GM03348 (cell line): ENCODE measurements around the gene TMEM54.

Source experiments
- DNase-seq: peaks from one replicate; pipeline ENCODE4 v3.0.0; 2012; ENCODE audit warnings: low spot score

The TMEM54 gene

DNA sequence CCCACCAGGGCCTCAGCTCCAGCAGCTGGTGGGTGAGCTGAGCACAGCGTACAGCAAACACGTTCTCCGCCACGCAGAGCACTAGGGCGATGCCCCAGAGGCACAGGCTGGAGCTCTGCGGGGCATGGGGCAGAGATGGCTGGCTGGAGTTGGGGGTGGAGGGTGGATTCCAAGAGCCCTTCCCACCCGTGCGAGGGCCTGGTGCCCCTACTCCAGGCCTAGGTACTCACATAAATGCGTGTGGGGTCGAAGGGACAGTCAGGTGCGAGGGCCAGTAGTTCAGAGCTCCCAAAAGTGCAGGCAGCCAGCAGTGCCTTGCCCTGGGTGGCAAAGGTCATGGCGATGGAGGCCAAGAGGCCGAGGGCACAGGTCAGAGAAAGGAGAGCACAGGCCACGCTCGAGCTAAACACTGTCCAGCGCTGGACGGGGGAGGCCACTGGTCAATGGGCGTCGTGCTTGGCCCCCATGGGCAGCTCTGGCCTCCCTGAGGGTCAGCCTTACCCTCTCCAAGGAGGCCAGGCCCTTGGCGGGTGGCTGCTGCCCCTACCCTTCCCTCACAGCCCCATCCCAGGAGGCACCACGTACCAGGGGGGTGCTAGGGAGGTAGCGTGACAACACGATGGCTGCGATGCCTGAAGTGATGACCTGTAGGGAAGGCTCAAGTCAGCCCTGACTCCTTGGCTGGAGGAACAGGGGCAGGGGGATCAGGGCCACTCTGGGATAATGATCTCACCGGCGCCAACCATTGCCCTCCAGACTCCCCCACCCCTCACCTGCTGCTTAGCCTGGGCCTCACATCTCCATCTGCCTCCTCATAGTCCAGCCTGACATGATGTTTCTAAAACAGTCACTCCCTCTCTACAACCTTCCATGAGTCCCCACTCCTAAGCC lies 5.6 kb downstream of the TMEM54 start:
- DNase-seq, result no peak

DNA sequence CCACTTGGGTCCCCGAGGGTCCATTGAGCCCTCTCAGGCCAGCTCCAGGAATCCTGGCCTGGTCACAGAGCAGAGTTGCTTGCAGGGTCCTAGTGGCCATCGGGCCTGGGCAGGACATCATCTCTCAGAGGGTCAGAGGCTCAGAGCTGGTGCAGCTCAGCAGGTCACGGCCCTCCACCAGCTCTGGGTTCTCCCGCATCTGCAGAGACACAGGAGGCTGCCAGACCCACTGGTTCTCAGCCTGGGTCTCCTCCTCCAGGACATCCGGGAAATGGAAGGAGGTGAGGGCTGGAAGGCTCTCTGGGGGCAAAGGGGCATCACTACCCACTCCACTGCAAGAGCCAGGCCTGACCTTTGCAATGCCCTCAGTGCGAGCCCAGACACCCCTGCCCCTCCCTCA lies 6.5 kb downstream of the TMEM54 start:
- DNase-seq, result no peak

DNA sequence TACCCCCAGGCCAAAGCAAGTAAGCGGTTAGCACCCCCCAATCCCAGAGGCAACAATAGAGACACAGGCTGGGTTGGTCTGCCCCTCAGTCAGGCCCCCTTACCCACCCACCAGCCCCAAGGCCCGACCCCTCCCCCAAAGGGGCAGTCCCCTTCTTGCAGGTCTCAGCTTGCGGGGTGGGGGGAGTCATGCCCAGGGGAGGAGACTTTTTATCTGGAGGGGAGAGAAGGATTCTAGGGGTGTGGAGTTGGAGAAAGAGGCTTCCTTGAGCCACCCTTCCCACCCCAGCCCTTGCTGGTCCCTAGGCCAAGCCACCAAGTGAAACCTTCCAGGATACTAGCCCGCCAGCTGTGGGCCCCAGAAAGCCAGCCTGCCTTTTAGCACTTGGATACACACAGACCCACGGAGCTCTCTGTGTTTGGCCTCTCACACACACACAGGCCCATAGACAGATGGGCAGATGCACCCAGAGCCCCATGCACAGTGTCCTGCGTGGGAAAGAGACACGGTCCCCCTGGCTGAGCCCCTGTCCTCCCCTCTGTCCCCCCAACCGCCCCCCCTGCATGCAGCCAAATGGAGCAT lies 7.1 kb downstream of the TMEM54 start:
- DNase-seq, result no peak

GRCh38 chr1:32893198-32894018 lies 7.8 kb downstream of the TMEM54 start:
- DNase-seq, result peak; percentile 75

- DNase-seq, result peak; percentile 79
Measured at GRCh38 chr1:32892368-32893197, 8.6 kb downstream of the TMEM54 start.

- no peak for DNase-seq
Measured at GRCh38 chr1:32891630-32892029, 9.6 kb downstream of the TMEM54 start.

DNA sequence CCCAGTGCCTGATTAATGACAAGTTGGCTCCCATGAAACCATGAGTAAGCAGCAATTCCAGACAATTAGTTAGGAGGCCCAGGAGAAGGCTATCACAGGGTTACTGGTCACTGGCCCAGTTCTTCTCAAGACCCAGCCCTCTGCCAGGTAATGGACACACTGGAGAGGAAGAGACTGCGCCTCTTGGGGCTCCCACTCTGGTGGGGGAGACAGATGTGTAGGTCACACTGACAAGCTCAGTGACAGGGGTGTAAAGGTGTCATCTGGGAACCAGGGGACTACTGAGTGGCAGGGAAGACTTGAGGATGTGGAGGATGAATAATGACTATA lies 10.0 kb downstream of the TMEM54 start:
- DNase-seq, result no peak

DNA sequence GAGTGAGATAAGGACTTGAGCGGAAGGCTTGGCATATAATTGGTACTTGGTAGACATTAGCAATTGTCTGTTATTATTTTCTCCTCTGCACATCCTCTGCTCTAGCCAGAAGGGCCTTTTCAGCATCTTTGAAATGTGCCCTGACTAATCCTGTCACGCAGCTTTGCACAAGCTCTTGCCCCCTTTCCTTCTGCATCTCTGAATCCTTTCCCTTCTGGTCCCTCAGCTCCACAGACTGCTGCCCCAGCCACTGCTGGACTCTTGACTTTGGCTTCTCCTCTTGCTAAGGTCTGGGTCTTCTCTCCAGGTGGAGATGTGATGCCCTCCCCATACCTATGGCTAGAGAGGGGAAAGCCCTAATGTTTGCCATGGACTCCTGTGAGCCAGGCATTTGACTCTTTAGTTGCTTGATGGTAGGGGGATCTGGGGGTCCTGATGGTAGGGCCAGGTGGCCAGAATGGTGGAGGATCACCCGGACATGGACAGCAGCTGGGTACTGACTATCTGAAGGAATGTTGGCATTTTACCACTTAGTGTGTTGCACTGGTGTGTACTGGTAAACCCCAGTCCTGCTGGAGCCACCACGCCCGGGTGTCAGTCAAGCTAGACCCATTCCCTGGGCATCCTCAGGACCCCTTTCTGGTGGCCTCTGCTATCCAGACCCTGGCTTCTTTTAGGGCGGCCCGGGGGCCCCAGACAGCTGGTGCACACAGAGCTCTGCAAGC lies 10.5 kb downstream of the TMEM54 start:
- no peak for DNase-seq

GRCh38 chr1:32889731-32890278 lies 11.4 kb downstream of the TMEM54 start:
- DNase-seq, result no peak

DNA sequence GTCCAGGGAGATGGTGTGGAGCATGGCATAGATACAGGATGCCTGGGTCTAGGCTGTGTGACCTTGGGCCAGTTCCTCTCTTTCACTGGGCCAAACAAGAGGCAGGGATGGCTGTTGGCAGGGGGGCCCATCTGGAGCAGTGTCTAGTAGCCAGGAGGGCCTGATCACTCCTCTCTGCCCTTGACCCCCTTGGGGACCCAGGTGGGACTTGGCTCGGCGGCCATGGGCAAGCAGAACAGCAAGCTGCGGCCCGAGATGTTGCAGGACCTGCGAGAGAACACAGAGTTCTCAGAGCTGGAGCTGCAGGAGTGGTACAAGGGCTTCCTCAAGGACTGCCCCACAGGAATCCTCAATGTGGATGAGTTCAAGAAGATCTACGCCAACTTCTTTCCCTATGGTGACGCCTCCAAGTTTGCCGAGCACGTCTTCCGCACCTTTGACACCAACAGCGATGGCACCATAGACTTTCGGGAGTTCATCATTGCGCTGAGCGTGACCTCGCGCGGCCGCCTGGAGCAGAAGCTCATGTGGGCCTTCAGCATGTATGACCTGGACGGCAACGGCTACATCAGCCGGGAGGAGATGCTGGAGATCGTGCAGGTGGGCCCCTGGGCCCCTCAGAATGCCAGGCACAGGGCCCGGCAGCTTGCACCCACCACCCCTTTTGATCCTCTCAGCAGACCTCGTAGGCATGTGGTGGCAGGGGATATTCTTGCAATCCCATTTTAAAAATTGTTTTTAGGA lies 12.3 kb downstream of the TMEM54 start:
- DNase-seq, result no peak

DNA sequence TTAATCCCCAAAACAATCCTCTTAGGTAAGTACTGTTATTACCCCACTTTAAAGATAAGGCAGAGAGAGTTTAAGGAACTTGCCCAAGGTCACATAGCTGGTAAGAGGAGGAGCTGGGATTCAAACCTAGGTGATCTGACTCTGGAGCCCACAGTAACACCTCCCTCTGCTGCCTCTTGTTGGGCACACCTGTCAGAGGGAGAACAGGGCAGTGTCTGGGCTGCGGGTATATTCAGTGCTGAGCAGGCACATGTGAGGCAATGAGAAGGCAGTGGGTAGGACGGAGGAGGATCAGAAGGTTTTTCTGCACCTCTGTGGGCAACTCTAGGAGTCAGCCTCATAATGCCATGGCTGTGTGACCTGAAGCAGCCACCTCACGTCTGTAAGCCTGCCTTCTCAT lies 13.1 kb downstream of the TMEM54 start:
- DNase-seq, result no peak

GRCh38 chr1:32887623-32888022 lies 13.6 kb downstream of the TMEM54 start:
- no peak for DNase-seq

DNA sequence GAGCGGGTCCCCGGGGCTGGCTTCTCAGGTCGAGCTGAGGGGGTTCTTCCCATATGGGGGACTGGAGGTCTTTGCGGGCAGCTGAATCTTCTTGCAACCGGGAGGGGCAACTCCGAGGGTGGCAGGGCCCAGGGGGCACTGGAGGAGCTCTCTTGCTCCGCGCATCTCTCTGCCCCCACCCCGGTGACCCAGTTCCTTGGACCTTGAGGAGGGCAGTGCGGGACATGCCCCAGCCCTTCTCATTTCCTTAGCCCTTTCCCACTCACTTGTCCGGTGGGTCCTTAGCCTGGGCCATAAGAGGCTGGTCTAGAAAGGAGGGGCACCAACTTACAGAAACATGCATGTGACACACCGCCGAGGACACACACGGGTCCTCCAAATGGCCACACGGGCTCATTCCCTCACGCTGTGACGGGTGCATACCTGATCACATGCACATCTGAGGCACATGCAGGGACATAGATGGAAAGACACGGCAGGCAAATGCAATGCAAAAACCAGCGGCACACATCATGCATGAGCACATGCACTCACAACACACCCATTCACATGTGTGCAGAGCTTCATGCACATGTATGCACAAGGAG lies 14.3 kb downstream of the TMEM54 start:
- no peak for DNase-seq

- DNase-seq, result peak; percentile 88
Measured at GRCh38 chr1:32886004-32886827, 15.0 kb downstream of the TMEM54 start, which contains the start of gene HPCA. Gene HPCA, plus strand, starts transcription at chr1:32886491. Its CDS starts 2,408 bp downstream, at chr1:32888899.

DNA sequence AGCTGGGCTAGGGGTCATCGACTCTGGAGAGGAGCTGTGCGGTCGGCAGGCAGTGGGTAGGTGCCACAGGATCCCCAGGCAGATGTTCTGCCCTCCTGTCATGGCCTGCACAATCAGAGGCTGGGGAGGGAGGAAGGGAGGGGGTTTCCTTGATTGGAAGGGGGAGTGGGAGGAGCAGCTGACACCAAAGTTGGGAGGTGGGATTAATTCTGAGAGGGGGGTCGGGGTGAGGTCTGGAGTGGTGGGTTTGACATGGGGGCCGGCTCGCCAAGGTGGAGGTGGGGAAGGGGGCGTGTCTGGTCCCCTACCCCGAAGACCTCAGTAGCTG lies 15.5 kb downstream of the TMEM54 start:
- DNase-seq, result no peak

GRCh38 chr1:32884726-32885125 lies 16.5 kb downstream of the TMEM54 start:
- DNase-seq, result no peak

GRCh38 chr1:32884032-32884372 lies 17.2 kb downstream of the TMEM54 start:
- DNase-seq, result no peak

GRCh38 chr1:32883338-32884031 lies 17.7 kb downstream of the TMEM54 start:
- no peak for DNase-seq
